Measurements from ENCODE around the gene NT5DC1.

Gene NT5DC1

GRCh38 chr6:116060572-116061283 is 39.9 kb upstream of the NT5DC1 start, which contains the start of gene FRK:
TSS of gene FRK (minus strand) at chr6:116060891. CDS start at chr6:116060311, 580 bp downstream.
- H3K4me3 ChIP-seq (ENCODE audit: low read depth, low read length), result peak within 1 kb of the TSS; percentile 36
- ChIA-PET POLR2A (no interaction called here), CTCF (interaction anchor here (0.8 to 2.4 kb wide), 14 partner anchors 9 to 164 kb away, joined by 3 to 15 read pairs (median 6); no protein-coding TSS in a partner anchor)
- no peak for DNase-seq (ENCODE audit: low read depth, low spot score)
- TF ChIP-seq, protein P1, sequence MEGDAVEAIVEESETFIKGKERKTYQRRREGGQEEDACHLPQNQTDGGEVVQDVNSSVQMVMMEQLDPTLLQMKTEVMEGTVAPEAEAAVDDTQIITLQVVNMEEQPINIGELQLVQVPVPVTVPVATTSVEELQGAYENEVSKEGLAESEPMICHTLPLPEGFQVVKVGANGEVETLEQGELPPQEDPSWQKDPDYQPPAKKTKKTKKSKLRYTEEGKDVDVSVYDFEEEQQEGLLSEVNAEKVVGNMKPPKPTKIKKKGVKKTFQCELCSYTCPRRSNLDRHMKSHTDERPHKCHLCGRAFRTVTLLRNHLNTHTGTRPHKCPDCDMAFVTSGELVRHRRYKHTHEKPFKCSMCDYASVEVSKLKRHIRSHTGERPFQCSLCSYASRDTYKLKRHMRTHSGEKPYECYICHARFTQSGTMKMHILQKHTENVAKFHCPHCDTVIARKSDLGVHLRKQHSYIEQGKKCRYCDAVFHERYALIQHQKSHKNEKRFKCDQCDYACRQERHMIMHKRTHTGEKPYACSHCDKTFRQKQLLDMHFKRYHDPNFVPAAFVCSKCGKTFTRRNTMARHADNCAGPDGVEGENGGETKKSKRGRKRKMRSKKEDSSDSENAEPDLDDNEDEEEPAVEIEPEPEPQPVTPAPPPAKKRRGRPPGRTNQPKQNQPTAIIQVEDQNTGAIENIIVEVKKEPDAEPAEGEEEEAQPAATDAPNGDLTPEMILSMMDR (IDR thresholded peaks at IDR 0.05; ENCODE audit: insufficient read depth, low read length, missing control alignments), result no peak

GRCh38 chr6:116062496-116062895 is 38.2 kb upstream of the NT5DC1 start:
- no peak overlapping the region for H3K4me3 ChIP-seq (ENCODE audit: low read depth, low read length)
- ChIA-PET CTCF (interaction anchor here (0.9 to 1.4 kb wide), 3 partner anchors 15 to 53 kb away, joined by 4 to 5 read pairs (median 4); no protein-coding TSS in a partner anchor), POLR2A (no interaction called here)
- TF ChIP-seq, protein P1 (IDR thresholded peaks at IDR 0.05; ENCODE audit: insufficient read depth, low read length, missing control alignments), result no peak
- no peak for DNase-seq (ENCODE audit: low read depth, low spot score)

DNA sequence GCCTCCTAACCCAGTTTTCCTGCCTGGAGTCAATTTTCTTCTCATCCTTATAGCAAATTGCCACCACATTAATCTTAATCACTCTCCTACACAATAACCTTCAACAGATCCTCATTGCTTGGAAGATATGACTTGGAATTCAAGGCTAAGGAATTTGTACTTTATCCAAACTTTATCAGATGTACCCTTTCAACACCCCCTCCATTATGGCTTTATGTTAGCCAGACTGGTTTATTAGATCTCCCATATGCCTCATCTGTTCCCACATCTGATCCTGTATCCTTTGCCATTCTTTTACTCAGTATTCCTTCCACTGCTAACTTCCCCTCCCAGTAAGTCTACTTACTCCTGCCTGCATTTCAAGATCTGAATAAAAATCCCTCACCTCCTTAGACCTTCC is 36.0 kb upstream of the NT5DC1 start:
- TF ChIP-seq, protein P1 (IDR thresholded peaks at IDR 0.05; ENCODE audit: insufficient read depth, low read length, missing control alignments), result no peak
- DNase-seq (ENCODE audit: low read depth, low spot score), result no peak
- POLR2A ChIA-PET, result no interaction called here
- CTCF ChIA-PET, result no interaction called here
- H3K4me3 ChIP-seq (ENCODE audit: low read depth, low read length), result no peak overlapping the region

- CTCF ChIA-PET, result no interaction called here
- DNase-seq (ENCODE audit: low read depth, low spot score), result no peak
- no peak overlapping the region for H3K4me3 ChIP-seq (ENCODE audit: low read depth, low read length)
- POLR2A ChIA-PET, result no interaction called here
- TF ChIP-seq, protein P1 (IDR thresholded peaks at IDR 0.05; ENCODE audit: insufficient read depth, low read length, missing control alignments), result no peak
Measured at GRCh38 chr6:116066789-116067188, 33.9 kb upstream of the NT5DC1 start.

- ChIA-PET POLR2A (no interaction called here), CTCF (interaction anchor here (1.0 to 2.2 kb wide), 2 partner anchors 9 to 27 kb away, joined by 3 to 9 read pairs; partner anchors contain the start of gene FRK)
- H3K4me3 ChIP-seq (ENCODE audit: low read depth, low read length), result no peak overlapping the region
- TF ChIP-seq, protein P1 (IDR thresholded peaks at IDR 0.05; ENCODE audit: insufficient read depth, low read length, missing control alignments), result no peak
- DNase-seq (ENCODE audit: low read depth, low spot score), result no peak
Measured at GRCh38 chr6:116070101-116070500, 30.6 kb upstream of the NT5DC1 start.

DNA sequence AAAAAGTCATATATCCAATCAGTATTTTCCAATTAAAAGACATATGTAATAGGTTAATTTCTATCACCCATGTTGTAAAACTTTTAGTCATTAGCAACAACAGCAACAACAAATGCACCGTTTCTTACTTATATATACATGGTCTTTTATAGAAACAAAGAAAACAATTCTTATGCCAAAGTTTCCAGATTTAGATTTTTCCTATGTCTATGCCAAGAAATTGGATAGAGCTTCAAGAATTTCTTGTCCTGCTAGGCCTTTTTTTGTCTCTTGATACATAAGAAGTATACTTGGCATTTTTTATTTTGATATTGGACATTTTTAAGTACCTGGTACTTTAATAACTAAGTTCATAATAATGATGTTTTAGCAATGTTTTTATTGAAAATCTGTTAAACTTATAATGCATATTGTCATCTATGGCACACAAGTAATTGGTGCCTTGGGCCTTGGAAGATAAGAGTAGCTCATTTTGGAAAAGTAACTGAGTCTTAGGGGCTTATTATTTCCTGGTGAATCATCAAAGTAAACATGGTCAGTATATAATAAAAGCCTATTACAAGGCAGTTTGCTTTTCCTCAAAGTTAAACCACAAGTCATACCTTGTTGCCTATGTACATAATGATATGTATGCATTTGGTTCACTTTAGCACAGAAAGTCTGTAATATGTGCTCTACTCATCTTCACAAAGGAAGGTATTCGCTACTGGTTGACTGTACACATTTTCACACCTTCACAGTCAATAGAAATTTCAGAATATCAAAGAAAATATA is 29.9 kb upstream of the NT5DC1 start:
- CTCF ChIA-PET, result interaction anchor here (2.2 kb wide), 1 partner anchor 10 kb away, joined by 9 read pairs; the partner anchor contains the start of gene FRK

More for the DNA sequence above, 29.9 kb upstream of the NT5DC1 start:
- H3K4me3 ChIP-seq (ENCODE audit: low read depth, low read length), result no peak overlapping the region
- POLR2A ChIA-PET, result no interaction called here
- no peak for DNase-seq (ENCODE audit: low read depth, low spot score)
- TF ChIP-seq, protein P1 (IDR thresholded peaks at IDR 0.05; ENCODE audit: insufficient read depth, low read length, missing control alignments), result no peak

All from AG04449 (cell line).